ENCODE measurements around the gene ADAMTS2.

DNA sequence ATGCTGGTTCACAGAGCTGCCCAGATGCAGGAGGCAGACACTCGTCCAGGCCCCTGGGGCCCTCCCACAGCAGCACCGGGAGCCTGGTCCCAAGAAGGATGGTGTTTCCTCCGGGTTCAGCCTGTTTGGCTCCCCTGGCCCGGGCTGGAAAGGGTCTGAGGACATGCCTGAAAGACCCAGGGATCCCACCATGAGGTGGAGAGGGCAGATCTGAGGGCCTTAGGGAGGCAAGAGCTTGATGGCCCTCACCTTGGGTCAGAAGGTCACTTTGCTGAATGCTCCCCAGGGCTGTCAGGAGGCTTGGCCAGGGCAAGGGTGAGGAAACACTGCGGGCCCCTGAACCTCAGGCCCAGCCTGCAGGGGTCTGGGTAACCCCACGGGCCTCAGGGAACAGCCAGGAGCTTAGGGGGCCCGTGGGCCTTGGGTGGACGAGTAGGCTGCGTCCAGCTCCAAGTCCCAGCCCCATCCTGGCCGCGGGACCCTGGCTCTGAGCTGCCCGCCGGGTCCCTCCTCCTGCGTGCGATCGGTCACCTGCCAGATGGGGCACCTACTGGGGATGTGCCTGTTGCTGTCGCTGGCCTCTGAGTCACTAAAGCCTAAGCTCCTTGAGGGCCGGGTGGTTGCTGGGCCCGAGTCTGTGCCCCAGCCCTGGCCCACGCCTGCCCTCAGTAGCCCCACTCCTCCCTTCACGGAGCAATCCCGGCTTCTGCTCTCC lies 178.9 kb downstream of the ADAMTS2 start:
- TF ChIP-seq EZH2 (IDR thresholded peaks at IDR 0.05; ENCODE audit: insufficient read depth, poor library complexity, severe bottlenecking) (no peak), EZH2phosphoT487 (IDR thresholded peaks at IDR 0.05; ENCODE audit: insufficient read depth, low read depth) (no peak)
